Measurements from ENCODE around the gene NEUROD2. TPM values are rescaled to one million over a fixed set of nuclear protein-coding genes. Genes with fewer than 3 reads are reported as not detected.

Gene NEUROD2
- total and polyA plus RNA-seq, 7 donors = 0.23 to 1.2 (median 0.33) TPM; not detected in 4

DNA sequence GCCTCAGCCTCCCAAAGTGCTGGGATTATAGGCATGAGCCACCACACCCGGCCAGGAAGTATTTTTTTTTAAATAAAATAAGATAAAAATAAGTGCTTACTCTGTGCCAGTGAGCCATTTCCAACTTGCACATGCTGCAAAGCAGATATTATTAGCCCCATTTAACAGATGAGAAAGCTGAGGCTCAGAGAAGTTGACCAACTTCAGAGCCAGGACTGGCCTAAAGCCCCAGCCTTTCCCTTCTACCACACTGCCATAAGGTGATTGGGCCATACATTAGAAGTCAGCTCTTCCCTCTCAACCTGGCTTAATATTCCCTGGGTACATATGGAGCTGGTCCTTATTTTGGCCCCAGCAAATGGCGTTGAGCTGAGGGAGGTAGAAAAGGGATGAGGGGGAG is 25.1 kb downstream of the NEUROD2 start:
- DNase-seq = no peak
- intact Hi-C loops (cut with DNase I) = no loop called here
- Histone ChIP-seq H3K27me3 (peaks cover 0 to 6% (median 0%) of the 10 kb centered on the region in 3 donors), H3K9me3 (no peaks in the 10 kb centered on the region), H3K4me3 (no peak overlapping the region), H3K4me1 (no peaks in the 10 kb centered on the region), H3K36me3 (no peaks in the 10 kb centered on the region), H3K27ac (no peak overlapping the region)
- 34 to 54% methylated on average over 2 of the region's 2 CpGs for WGBS, 2 donors
- no peak for TF ChIP-seq POLR2A (IDR thresholded peaks at IDR 0.05)
- TF ChIP-seq EP300 (IDR thresholded peaks at IDR 0.05) = no peak
- TF ChIP-seq CTCF (IDR thresholded peaks at IDR 0.05) = no peak
- no peak for TF ChIP-seq POLR2AphosphoS5 (IDR thresholded peaks at IDR 0.05)

DNA sequence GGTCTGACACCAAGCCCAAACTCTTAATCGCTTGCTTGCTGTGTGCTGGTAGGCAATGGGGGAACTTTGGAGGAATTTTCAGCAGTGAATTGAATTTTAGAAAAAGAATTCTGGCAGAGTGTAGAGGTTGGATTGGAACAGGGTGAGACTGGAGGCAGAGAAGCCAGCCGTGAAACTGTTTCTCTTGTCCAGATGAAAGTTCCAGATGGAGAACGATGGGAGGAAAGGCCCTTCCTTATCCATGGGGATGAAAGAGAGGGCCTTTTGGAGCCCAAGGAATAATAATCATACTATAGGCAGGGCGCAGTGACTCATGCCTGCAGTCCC is 26.0 kb downstream of the NEUROD2 start:
- Histone ChIP-seq H3K36me3 (no peaks in the 10 kb centered on the region), H3K27ac (no peak overlapping the region), H3K9me3 (no peaks in the 10 kb centered on the region), H3K27me3 (no peaks in the 10 kb centered on the region), H3K4me3 (no peak overlapping the region), H3K4me1 (no peaks in the 10 kb centered on the region)
- intact Hi-C loops (cut with DNase I) = no loop called here
- 88 to 90% methylated on average over 4 of the region's 4 CpGs for WGBS, 2 donors
- TF ChIP-seq EP300 (IDR thresholded peaks at IDR 0.05) (no peak), CTCF (IDR thresholded peaks at IDR 0.05) (no peak), POLR2AphosphoS5 (IDR thresholded peaks at IDR 0.05) (no peak), POLR2A (IDR thresholded peaks at IDR 0.05) (no peak)
- no peak for DNase-seq

GRCh38 chr17:39581071-39581758 is 26.5 kb downstream of the NEUROD2 start:
- H3K27ac ChIP-seq = no peak overlapping the region
- intact Hi-C loops (cut with DNase I) = no loop called here
- H3K4me1 ChIP-seq = no peaks in the 10 kb centered on the region
- TF ChIP-seq CTCF (IDR thresholded peaks at IDR 0.05) (no peak), POLR2A (IDR thresholded peaks at IDR 0.05) (no peak), POLR2AphosphoS5 (IDR thresholded peaks at IDR 0.05) (no peak), EP300 (IDR thresholded peaks at IDR 0.05) (no peak)
- H3K36me3 ChIP-seq = no peaks in the 10 kb centered on the region
- WGBS, 2 donors = 89 to 92% methylated on average over 20 of the region's 20 CpGs
- no peaks in the 10 kb centered on the region for H3K9me3 ChIP-seq
- H3K4me3 ChIP-seq = no peak overlapping the region
- no peak for DNase-seq
- no peaks in the 10 kb centered on the region for H3K27me3 ChIP-seq

- TF ChIP-seq POLR2A (IDR thresholded peaks at IDR 0.05) = no peak
- TF ChIP-seq POLR2AphosphoS5 (IDR thresholded peaks at IDR 0.05) = no peak
- TF ChIP-seq EP300 (IDR thresholded peaks at IDR 0.05) = no peak
- TF ChIP-seq CTCF (IDR thresholded peaks at IDR 0.05) = no peak
- Histone ChIP-seq H3K4me1 (no peaks in the 10 kb centered on the region), H3K27ac (no peak overlapping the region), H3K27me3 (no peaks in the 10 kb centered on the region), H3K4me3 (no peak overlapping the region), H3K9me3 (no peaks in the 10 kb centered on the region), H3K36me3 (no peaks in the 10 kb centered on the region)
- 87 to 91% methylated on average over 7 of the region's 7 CpGs for WGBS, 2 donors
- no peak for DNase-seq
- intact Hi-C loops (cut with DNase I) = no loop called here
Observed at GRCh38 chr17:39580082-39580468, 27.6 kb downstream of the NEUROD2 start.
